Esophagus squamous epithelium (tissue), 5 donors: Measurements from ENCODE around the gene SPINT1. TPM values are rescaled to one million over a fixed set of nuclear protein-coding genes. Genes with fewer than 3 reads are reported as not detected.

ENCODE experiments used
- DNase-seq: peaks from one replicate; lab custom pipeline; 2025; lab: John Stamatoyannopoulos, UW
- H3K27ac ChIP-seq, 4 donors: fragments of 200-600 bp; sonication (generic); one replicate each; pipeline ENCODE4 v1.5.1; 2016 to 2019; ENCODE audit warnings: mild to moderate bottlenecking in 1 of 4
- H3K27me3 ChIP-seq, 4 donors: fragments of 200-600 bp; sonication (generic); 1 replicate in 3 of 4; 2 replicates in 1 of 4; pipeline versions ENCODE4 v1.5.1 to v1.6.0; 2017 to 2021; ENCODE audit warnings: antibody characterized with exemption in 1 of 4
- H3K36me3 ChIP-seq, 3 donors: fragments of 200-600 bp; sonication (generic); one replicate each; pipeline ENCODE4 v1.5.1; 2016 to 2019
- H3K4me1 ChIP-seq, 3 donors: fragments of 200-600 bp; sonication (generic); one replicate each; pipeline ENCODE4 v1.5.1; 2017 to 2019
- H3K4me3 ChIP-seq, 4 donors: fragments of 200-600 bp; sonication (generic); 1 replicate in 3 of 4; 2 replicates in 1 of 4; pipeline ENCODE4 v1.5.1; 2016 to 2019; ENCODE audit warnings: mild to moderate bottlenecking in 2 of 4, moderate library complexity in 1 of 4
- H3K9me3 ChIP-seq, 3 donors: fragments of 200-600 bp; sonication (generic); one replicate each; pipeline ENCODE4 v1.5.1; 2016 to 2019
- CTCF ChIP-seq, 6 experiments: fragments of 450-650 bp in 4 of 6; fragments of 200-600 bp in 2 of 6; sonication (generic) in 2 of 6; IDR thresholded peaks; one replicate each; pipeline ENCODE4 v1.5.1; 2016 to 2019; ENCODE audit warnings: antibody characterized with exemption in 6 of 6, mild to moderate bottlenecking in 4 of 6, moderate library complexity in 4 of 6
- POLR2A ChIP-seq, 4 donors: fragments of 450-650 bp; IDR thresholded peaks; one replicate each; pipeline ENCODE4 v1.6.1; 2017; ENCODE audit warnings: antibody characterized with exemption in 4 of 4, mild to moderate bottlenecking in 4 of 4, moderate library complexity in 3 of 4
- WGBS, 2 donors: methylation state at CpG; one replicate each; pipeline ENCODE4 v1.1.5; 2018; 5-methylcytosine and 5-hydroxymethylcytosine counted together
- intact Hi-C: fragments of 100-400 bp; cut with DNase I; formaldehyde crosslinking; loops from one replicate; pipeline ENCODE4 v1.15.0; 2022
- total RNA-seq, 4 donors: library from RNA; depleted of rRNA; stranded (reverse); fragments of >200 nt; gene quantifications; one replicate each; pipeline ENCODE4 v1.1.0, GENCODE V29; 2016
- donor health status: DM: yes; HTN: yes; CAD: no.

Gene SPINT1
- total RNA-seq, 4 donors from 2014 or later = 168 to 506 (median 215) TPM

GRCh38 chr15:40838756-40839155, 5.1 kb upstream of the SPINT1 start:
- 84 to 85% methylated on average over 5 of the region's 5 CpGs for WGBS, 2 donors
- no peak for TF ChIP-seq CTCF (IDR thresholded peaks at IDR 0.05)
- no peak for TF ChIP-seq POLR2A (IDR thresholded peaks at IDR 0.05)

DNA sequence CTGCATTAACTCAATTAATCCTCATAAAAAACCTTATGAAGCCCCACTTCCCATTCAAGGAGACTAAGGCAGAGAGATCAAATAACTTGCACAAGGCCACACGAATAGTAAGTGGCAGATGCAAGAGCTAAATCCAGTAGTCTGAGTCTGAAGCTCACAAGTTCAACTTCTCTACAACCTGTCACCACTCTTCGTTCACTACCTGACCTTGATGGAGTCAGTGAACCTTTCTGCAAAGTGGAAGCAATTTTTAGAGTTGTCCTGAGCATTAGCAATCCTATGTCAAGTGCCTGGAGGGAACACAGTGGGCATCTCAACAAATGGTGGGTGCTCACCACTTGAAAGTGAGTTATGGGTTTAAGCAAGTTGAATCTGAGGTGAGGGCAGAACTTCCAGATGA, 2.1 kb upstream of the SPINT1 start:
- peaks cover 0 to 34% (median 0%) of the 10 kb centered on the region in 4 donors for H3K27me3 ChIP-seq
- peaks cover 10 to 52% (median 22%) of the 10 kb centered on the region in 3 donors for H3K4me1 ChIP-seq
- no peak for DNase-seq
- peaks cover 0 to 19% (median 0%) of the 10 kb centered on the region in 3 donors for H3K36me3 ChIP-seq
- no peak for TF ChIP-seq CTCF (IDR thresholded peaks at IDR 0.05)
- TF ChIP-seq POLR2A (IDR thresholded peaks at IDR 0.05) = no peak
- H3K4me3 ChIP-seq = no peak overlapping the region
- no peaks in the 10 kb centered on the region for H3K9me3 ChIP-seq
- intact Hi-C loops = no loop called here
- peak overlapping the region in 2 of 4 donors; percentile 91 to 97 for H3K27ac ChIP-seq
- 73 to 83% methylated on average over 2 of the region's 2 CpGs for WGBS, 2 donors

More at GRCh38 chr15:40838756-40839155, 5.1 kb upstream of the SPINT1 start:
- Histone ChIP-seq H3K4me1 (peaks cover 3 to 41% (median 22%) of the 10 kb centered on the region in 3 donors), H3K27ac (no peak overlapping the region), H3K4me3 (no peak overlapping the region), H3K36me3 (peaks cover 0 to 19% (median 0%) of the 10 kb centered on the region in 3 donors), H3K27me3 (peaks cover 0 to 7% (median 0%) of the 10 kb centered on the region in 4 donors), H3K9me3 (no peaks in the 10 kb centered on the region)
- no peak for DNase-seq
- intact Hi-C loops = no loop called here

- peak overlapping the region; percentile 91 to 97 (median 94) for H3K27ac ChIP-seq
- H3K9me3 ChIP-seq = no peaks in the 10 kb centered on the region
- peak overlapping the region; percentile 59 to 80 (median 72) for H3K4me3 ChIP-seq
- no peak for TF ChIP-seq POLR2A (IDR thresholded peaks at IDR 0.05)
- TF ChIP-seq CTCF (IDR thresholded peaks at IDR 0.05) = no peak
- H3K4me1 ChIP-seq = peaks cover 16 to 68% (median 33%) of the 10 kb centered on the region in 3 donors
- DNase-seq = no peak
- H3K36me3 ChIP-seq = peaks cover 0 to 18% (median 0%) of the 10 kb centered on the region in 3 donors
- 11 to 63% methylated on average over 8 to 18 of the region's 34 CpGs for WGBS, 2 donors
- intact Hi-C loops = no loop called here
- H3K27me3 ChIP-seq = peaks cover 0 to 34% (median 0%) of the 10 kb centered on the region in 4 donors
Measured at GRCh38 chr15:40843261-40843884, 475 bp upstream of the SPINT1 start.

GRCh38 chr15:40844696-40845030, 815 bp downstream of the SPINT1 start:
- WGBS, 2 donors = 0% methylated on average over 4 to 9 of the region's 28 CpGs
- H3K4me1 ChIP-seq = peaks cover 16 to 71% (median 33%) of the 10 kb centered on the region in 3 donors
- H3K4me3 ChIP-seq = peak overlapping the region; percentile 59 to 80 (median 72)
- intact Hi-C loops = no loop called here
- DNase-seq = no peak
- TF ChIP-seq CTCF (IDR thresholded peaks at IDR 0.05) (no peak), POLR2A (IDR thresholded peaks at IDR 0.05) (no peak)
- H3K9me3 ChIP-seq = no peaks in the 10 kb centered on the region
- peak overlapping the region; percentile 91 to 97 (median 94) for H3K27ac ChIP-seq
- H3K36me3 ChIP-seq = peaks cover 0 to 27% (median 0%) of the 10 kb centered on the region in 3 donors
- peaks cover 0 to 34% (median 0%) of the 10 kb centered on the region in 4 donors for H3K27me3 ChIP-seq

GRCh38 chr15:40845036-40845435, 1.2 kb downstream of the SPINT1 start:
- Histone ChIP-seq H3K9me3 (no peaks in the 10 kb centered on the region), H3K36me3 (peaks cover 0 to 27% (median 0%) of the 10 kb centered on the region in 3 donors), H3K27ac (peak overlapping the region; percentile 91 to 97 (median 94)), H3K4me3 (peak overlapping the region; percentile 59 to 80 (median 72)), H3K4me1 (peaks cover 16 to 71% (median 33%) of the 10 kb centered on the region in 3 donors), H3K27me3 (peaks cover 0 to 34% (median 0%) of the 10 kb centered on the region in 4 donors)
- 27% methylated on average over 11 to 12 of the region's 12 CpGs for WGBS, 2 donors
- intact Hi-C loops = no loop called here
- DNase-seq = no peak
- TF ChIP-seq POLR2A (IDR thresholded peaks at IDR 0.05) (no peak), CTCF (IDR thresholded peaks at IDR 0.05) (no peak)
